GM21390 (cell line): Measurements from ENCODE around the gene ARHGAP45.

Experiments
- ATAC-seq: cut with Tn5 transposase; IDR thresholded peaks from one replicate; pipeline ENCODE4 v1.9.1; 2021; ENCODE audit not compliant: unreplicated experiment

ARHGAP45 gene

DNA sequence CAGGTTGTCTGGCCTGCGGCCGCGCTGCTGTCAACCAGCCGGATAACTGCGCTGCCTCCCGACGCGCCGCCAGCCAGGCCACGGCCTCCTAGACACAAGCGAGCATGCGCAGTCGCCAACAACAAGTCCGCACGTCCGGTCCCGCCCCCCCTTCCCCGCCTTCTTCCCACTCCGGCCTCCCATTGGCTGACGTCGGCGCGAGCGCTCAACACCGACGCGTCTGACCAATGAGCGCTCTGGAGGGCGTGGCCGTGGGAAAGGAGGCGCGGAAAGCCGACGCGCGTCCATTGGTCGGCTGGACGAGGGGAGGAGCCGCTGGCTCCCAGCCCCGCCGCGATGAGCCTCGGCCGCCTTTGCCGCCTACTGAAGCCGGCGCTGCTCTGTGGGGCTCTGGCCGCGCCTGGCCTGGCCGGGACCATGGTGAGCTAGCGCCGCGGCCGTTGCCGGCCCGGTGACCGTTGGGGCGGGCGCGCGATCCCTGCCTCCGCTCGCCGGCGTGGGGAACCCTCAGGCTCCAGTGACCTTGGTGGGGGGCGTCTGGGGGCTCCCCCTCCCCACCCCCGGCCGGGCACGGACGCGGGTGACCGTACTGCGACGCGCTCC, 36.8 kb downstream of the ARHGAP45 start, which contains the start of gene GPX4:
Gene GPX4 (plus strand): TSS at position 287 of the 603 bp plus-strand sequence. CDS start 50 bp downstream, at position 337.
- peak; percentile 56 for ATAC-seq

DNA sequence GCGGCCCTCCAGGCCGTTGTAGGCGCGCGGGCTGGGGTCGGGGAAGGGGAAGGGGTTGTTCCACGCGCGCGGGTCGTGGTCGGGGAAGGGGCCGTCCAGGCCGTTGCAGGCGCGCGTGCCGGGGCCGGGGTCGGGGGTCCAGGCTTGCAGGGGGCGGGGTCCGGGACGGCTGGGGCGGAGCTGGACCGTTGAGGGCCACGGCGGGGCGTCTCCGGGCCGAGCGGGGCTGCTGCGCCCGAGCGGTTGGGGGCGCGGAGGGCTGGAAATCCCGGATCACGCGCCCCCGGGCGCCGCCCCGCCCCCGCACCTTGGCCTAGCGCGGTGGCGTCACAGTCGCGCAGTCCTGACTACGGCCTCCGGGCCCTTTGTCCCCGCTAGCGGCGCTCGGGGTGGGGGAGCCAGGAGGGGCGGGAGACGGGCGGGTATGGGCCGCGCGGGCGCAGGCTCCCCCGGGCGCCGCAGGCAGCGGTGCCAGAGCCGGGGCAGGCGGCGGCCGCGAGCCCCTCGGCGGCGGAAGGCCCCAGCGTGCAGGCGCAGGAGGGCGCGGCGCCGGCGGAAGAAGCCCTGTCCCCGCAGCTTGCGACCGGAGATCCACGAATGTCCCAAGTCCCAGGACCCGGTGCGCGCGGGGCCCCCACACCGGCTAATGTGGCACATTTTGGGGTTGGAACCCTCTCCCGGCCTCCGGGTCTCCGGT, 37.5 kb downstream of the ARHGAP45 start:
- peak; percentile 21 for ATAC-seq

DNA sequence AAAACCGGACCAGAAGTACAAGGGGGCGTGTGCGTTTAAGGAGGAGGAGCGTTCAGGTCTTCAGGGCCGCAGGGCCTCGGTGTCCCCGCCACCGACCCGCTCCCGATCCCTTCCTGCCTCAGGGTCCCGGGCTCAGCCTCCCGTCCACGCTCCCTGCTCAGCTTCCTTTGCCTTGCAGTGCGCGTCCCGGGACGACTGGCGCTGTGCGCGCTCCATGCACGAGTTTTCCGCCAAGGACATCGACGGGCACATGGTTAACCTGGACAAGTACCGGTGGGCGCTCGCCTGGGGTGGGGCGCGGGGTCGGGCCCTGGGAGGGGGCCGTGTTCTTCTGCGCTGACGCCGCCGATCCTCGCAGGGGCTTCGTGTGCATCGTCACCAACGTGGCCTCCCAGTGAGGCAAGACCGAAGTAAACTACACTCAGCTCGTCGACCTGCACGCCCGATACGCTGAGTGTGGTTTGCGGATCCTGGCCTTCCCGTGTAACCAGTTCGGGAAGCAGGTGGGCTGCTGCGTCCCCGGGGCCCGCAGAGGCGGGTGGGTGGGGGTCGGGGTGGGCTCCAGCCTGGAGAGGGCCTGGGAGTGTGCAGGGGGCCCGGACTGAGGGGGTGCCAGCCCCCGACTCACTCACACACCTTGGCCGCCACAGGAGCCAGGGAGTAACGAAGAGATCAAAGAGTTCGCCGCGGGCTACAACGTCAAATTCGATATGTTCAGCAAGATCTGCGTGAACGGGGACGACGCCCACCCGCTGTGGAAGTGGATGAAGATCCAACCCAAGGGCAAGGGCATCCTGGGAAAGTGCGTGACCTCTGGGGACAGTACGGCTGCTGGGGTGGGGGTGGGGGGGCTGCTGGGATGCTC, 38.3 kb downstream of the ARHGAP45 start:
- ATAC-seq, result no peak

DNA sequence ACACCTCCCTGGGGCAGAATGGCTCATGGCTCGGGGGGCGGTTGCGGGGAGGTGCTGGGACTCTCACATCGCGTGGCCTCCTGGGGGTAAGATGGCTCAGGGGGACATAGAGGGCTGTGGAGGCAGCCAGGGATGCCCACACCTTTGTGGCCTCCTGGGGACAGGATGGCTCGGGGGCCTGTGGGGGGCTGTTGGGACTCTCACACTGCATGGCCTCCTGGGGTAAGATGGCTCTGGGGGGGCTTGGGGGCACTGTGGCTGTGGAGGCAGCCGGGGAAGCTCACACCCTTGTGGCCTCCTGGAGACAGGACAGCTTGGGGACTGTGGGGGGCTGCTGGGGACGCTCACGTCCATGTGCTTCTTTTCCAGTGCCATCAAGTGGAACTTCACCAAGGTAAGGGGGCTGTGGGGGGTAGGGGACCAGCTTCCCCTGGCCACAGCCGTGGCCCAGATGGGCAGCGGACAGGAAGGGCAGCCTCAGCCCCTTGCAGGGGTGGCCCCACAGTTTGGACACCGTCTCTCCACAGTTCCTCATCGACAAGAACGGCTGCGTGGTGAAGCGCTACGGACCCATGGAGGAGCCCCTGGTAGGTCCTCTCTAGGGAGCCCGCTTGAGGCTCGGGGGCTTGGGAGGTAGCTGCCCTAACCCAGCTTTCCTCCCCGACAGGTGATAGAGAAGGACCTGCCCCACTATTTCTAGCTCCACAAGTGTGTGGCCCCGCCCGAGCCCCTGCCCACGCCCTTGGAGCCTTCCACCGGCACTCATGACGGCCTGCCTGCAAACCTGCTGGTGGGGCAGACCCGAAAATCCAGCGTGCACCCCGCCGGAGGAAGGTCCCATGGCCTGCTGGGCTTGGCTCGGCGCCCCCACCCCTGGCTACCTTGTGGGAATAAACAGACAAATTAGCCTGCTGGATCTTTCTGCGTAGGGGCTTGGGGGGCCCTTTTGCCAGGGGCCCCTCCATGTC, 39.2 kb downstream of the ARHGAP45 start:
- no peak for ATAC-seq

DNA sequence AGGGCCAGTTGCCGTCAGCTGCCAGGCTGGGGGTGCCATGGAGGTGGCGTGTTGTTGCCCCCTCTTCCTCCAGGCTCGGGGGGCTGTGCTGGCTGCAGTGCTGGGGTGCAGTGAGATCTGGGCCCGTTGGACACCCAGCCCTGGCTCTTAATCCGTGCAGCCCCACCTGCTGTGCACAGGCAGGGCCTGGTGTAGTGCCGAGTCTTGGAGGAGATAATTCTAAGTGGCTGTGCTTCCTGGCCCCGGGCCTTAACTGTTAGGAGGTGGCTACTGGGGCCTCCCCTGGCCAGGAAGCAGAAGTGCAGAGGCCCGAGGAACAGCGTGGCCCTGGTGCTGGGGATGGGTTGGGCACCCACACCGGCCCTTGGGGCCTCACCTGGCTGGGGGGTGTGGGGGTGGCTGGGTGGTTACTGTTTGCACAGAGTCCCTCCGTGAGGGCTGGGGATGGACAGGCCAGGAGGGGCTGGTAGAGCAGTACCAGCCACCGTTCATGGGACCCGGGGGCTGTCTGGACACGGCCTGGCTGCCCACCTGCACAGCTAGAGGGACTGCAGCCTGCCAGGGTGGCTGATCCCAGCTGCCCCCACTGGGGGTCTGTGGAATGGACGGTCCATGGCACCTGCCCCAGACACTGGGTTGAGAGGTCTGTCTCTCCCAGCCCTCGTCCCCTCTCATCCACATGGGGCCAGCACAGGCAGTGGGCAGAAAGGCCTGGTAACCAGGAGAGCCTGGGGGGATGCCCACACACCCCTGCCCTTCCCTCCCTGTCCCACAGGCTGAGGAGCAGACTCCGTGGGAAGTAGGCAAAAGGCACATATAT, 40.1 kb downstream of the ARHGAP45 start:
- ATAC-seq, result no peak

DNA sequence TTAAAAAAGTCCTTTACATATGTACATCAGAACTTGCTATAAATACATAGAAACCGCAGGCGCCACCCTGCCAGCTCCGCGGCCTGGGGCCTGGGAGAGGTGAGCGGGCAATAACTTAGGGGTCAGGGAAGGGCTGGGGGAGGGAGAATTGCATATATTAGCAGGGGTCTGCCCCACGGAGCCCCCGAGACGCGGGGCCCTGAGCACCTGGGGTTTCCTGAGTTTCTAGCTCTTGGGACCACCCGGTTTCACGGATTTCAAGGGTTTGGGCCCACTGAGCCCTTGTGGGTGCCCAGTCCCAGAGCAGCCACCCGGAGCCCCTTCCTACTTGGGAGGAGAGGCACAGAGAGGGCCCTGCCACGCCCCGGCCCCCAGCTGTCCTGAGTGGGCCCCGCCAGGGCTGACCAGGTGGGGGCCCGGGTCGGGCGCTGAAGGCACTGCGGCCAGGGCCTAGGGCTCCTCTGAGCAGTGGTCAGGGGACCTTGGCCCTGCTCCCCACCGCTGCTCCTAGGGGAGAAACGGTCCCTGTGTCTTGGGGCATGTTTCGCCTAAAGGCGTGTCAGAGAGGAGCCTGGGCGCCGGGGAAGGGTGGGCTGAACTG, 40.8 kb downstream of the ARHGAP45 start:
- no peak for ATAC-seq

DNA sequence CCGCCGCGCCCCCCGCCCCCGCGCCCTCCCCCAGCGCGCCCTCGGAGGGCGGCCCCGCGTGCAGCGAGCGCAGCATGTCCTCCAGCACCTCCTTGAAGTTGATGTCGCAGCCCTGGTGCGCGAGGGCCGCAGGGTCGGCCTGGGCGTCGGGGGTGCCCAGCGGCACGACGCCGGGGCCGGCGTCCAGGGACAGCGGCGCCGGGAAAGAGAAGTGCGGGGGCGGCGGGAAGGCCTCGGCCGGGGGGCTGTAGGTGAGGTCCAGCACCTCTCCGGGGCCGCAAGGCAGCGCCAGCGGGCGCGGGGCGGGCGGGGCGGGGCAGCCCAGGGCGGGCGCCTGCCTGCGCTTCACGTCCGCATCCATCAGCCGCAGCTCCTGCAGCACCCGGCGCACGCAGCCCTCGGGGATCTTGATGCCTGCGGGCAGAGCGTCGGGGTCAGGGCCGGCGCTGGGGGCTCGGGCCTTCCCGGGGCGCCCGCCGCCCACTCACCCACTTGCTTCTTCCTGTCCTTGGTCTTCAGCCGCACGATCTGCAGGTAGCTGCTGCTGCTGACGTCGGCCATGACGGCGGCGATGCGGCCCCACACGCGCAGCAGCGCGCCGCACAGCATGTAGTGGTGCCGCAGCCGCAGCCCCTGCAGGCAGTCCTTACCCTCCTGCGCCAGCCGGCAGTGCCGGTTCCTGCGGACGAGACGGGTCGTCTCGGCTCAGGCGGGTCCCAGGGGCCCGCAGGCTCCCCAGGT, 41.5 kb downstream of the ARHGAP45 start:
- ATAC-seq, result no peak

DNA sequence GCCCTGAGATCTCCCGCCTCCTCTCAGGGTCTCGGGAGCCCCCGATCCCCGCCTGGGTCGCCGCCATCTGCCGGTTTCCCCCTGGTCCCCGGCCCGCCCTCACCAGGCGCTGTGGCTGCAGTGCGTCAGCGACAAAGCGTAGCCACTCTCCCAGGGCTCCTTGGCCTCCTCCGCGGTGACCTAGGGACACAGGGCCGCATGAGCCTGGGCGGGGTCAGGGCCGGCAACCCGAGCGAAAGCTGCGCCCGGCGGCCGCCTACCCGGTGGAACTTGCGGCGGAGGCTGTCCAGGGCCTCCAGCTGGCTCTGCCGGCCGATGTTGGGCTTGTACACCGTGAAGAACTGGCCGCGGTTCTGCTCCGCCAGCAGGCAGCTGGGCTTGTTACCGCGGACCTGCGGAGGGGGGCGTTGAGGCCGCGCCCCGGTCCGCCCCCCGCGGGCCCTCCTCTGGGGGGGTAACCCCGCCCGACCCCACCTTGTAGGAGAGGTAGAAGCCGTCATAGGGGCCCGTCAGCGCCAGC, 42.1 kb downstream of the ARHGAP45 start:
- ATAC-seq, result no peak

DNA sequence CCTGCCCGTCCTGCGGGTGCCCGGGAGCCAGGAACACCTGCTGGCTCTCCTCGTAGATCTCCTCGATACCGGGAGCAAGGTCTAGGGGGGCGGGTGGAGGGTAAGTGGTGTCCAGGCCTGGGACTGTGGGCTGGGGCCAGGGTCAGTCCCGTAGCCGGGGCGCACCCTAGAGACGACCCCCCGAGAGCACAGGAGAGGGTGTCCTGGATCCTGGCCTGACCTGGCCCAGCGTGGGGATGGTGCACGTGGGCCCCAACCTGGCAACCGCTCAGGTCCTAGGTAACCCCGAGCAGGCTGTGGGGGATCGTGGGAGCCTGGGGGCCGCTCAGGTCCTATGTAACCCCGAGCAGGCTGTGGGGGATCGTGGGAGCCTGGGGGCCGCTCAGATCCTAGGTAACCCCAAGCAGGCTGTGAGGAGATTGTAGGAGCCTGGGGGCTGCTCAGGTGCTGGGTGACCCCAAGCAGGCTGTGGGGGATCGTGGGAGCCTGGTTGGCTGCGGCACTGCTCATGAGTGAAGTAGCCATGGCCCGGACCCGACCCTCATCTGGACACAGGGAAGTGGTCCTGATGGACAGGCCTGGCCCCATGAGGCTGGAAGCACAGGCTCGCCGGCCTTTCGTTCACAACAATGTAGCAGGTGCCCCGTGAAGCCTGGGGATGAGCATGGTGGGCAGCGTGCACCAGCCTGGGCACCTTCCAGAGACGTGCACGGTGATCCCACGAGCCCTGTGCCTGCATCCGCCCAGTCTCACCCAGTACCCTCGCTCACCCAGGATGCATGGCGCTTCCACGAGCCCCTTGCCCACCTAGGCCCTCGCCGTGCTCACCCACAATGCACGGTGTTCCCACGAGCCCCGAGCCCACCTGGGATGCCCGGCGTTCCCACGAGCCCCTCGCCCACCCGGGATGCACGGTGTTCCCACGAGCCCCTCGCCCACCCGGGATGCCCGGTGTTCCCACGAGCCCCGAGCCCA, 43.0 kb downstream of the ARHGAP45 start:
- ATAC-seq, result no peak

DNA sequence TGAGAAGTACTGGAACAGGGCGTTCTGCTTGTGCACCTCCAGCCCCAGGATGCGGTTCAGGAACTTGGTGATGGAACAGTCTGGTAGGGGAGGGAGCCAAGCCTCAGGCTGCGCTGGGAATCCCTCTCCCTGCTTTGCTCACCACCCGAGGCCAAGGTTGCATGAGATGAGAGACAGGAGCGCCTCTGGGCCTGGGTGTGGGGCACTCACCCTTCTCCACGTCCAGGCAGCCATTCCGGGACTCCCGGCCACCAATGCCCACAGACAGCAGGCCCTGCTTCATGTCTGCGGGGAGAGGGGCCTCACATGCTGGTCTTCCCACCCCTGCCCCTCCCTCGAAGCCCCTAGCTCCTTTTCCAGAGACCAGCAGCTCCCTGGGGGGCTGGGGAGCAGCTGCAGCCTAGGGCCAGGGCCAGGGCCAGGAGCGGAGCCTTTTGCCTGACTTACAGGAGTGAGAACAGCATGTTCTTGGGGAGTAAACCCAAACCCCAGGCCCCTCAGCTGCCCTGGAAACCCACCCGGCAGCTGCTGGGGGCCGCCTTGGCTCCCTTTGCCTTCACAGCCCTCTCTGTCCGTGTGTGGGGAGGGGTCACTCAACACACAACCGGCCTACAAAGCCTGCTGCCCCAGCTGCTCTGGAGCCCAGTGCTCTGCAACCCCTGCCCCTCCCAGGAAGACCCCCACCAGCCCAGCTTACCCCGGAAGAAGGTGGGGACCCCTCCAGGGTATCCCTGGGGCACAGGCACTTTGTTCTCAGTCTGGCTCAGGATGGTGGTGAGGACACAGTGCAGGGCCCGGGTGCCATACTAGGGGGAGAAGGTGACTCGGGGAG, 44.1 kb downstream of the ARHGAP45 start:
- ATAC-seq, result no peak

DNA sequence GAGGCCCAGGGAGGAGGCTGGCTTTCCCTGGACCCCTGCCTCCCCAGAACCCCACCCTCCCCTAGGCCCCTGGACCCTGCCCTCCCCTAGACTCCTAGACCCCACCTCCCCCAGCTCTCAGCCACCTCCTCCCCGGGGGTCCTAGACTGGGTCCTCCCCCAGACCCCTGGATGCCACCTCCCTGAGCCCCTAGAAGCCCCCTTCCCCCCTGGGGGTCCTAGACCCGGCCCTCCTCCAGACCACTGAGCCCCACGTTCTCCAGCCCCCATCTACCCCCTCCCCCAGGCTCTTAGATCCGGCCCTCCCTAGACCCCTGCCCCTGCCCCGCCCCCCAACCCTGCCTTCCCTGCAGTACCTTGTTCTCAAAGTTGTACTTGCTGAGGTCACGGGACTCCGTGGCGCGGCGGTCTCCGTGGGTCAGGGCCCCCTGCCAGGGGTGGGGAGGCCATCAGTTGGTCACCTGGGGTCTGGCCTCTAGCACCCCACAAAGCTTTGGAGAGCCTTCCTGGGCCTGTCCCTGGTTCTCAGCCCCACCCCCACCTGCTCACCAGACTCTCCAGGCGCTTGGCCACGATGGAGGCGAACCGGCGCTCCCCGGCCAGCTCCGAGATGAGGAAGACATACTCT, 44.8 kb downstream of the ARHGAP45 start:
- ATAC-seq, result no peak

DNA sequence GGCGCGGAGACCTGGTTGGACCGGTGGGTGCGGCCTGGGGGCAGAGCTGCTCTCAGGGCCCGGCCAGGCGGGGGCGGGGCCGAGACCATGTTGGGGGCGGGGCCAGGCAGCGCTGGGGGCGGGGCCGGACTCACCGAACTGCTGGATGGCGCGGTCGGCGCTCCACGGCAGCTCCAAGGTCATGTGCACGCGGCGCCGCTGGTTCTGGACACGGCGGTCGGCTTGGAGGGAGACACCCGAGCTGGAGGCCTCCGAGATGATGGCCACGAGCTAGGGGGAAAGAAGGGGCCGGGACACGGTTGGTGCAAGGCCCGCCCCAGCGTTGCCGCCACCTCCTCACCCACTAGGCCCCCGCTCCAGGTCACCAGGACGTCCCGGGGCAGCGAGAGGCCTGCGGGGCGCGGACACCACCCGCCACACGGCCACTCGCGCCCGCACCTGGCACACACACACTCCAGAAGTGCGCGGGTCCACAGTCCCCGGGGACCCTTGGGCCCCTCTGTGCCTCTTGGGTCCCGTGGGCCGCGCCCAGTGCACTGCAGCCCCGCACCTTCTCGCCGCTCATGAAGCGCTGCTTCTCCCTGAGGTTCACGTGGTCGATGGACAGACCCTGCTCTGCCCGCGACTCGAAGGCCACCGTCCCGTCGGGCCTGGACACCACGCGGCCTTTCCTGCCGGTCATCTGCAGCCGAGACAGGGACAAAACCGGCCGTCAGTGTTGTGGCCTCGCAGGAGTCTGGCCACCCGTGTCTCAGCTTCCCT, 45.5 kb downstream of the ARHGAP45 start:
- ATAC-seq, result no peak

DNA sequence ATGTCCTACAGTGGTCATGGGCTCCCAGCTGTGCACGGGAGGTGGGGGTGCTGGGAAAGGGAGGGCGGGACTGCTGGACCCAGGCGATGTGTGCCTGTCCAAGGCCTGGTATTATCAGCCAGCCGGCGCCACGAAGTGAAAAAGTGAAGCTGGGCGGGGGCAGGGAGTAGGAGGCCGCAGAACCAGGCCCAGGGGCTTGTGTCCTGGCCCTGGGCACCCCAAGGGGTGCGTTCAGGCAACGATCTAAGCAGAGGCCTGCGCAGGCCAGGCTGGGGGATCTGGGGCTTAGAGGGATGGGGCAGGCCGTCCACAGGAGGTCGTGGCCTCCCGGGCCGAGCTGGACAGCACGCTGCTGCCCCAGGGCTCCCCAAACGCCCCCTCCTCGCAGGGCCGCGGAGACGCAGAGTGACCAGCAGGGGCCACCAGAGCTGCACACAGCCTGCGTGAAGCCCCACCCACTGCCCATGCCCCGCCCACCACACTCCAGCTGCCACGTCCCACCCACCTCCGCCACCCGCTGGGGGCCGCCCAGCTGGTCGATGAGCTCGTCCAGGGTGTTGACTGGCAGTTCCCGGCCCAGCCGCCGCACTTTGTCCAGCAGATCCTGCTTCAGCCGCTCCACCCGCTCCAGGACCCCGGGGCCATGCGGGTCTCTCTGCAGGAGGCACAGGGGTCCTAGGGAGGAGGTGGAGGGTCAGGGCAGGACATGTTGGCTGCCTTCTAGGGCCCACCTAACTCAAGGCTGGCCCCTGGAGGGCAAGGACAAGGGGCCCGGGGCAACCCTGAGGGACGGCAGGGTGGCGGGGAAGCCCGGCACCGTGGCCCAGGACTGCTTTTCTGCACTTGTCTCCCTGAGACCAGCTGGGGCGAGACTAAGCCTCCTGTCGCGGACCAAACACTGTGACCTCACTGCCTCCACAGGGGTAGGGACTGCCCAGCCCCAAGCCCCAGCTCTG, 46.3 kb downstream of the ARHGAP45 start:
- ATAC-seq, result no peak

DNA sequence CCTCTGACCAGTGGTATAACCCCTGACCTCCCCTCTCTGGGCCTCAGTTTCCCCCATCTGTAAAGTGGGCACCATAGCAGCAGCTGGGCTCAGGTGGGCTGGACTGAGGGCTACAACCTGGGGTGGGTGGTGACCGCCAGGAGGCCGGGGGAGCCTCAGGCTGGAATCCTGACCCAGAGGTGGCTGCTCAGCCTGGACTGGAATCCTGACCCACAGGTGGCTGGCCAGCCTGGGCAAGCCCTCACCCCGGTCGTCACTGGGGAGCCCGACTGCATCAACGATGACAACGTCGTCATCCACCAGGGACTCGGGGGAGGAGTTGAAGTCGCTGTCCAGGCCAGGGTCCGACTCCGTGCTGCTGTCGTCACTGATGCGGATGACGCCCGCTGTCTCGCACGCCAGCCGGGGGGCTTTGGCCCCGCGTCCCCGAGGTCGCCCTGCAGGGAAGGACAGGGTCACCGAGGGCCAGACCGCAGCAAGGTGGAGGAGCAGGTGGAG, 47.1 kb downstream of the ARHGAP45 start:
- ATAC-seq, result no peak
